Esophagus squamous epithelium (tissue), 5 donors: ENCODE results near the gene MSL1. TPM values are rescaled to one million over a fixed set of nuclear protein-coding genes. Genes with fewer than 3 reads are reported as not detected.

Source experiments
- DNase-seq: peaks from one replicate; lab custom pipeline; 2025; lab: John Stamatoyannopoulos, UW
- H3K27ac ChIP-seq, 4 donors: fragments of 200-600 bp; sonication (generic); one replicate each; pipeline ENCODE4 v1.5.1; 2016 to 2019; ENCODE audit warnings: mild to moderate bottlenecking in 1 of 4
- H3K27me3 ChIP-seq, 4 donors: fragments of 200-600 bp; sonication (generic); 1 replicate in 3 of 4; 2 replicates in 1 of 4; pipeline versions ENCODE4 v1.5.1 to v1.6.0; 2017 to 2021; ENCODE audit warnings: antibody characterized with exemption in 1 of 4
- H3K36me3 ChIP-seq, 3 donors: fragments of 200-600 bp; sonication (generic); one replicate each; pipeline ENCODE4 v1.5.1; 2016 to 2019
- H3K4me1 ChIP-seq, 3 donors: fragments of 200-600 bp; sonication (generic); one replicate each; pipeline ENCODE4 v1.5.1; 2017 to 2019
- H3K4me3 ChIP-seq, 4 donors: fragments of 200-600 bp; sonication (generic); 1 replicate in 3 of 4; 2 replicates in 1 of 4; pipeline ENCODE4 v1.5.1; 2016 to 2019; ENCODE audit warnings: mild to moderate bottlenecking in 2 of 4, moderate library complexity in 1 of 4
- H3K9me3 ChIP-seq, 3 donors: fragments of 200-600 bp; sonication (generic); one replicate each; pipeline ENCODE4 v1.5.1; 2016 to 2019
- POLR2A ChIP-seq, 4 donors: fragments of 450-650 bp; IDR thresholded peaks; one replicate each; pipeline ENCODE4 v1.6.1; 2017; ENCODE audit warnings: antibody characterized with exemption in 4 of 4, mild to moderate bottlenecking in 4 of 4, moderate library complexity in 3 of 4
- whole genome bisulfite sequencing, 2 donors: methylation state at CpG; one replicate each; pipeline ENCODE4 v1.1.5; 2018; 5-methylcytosine and 5-hydroxymethylcytosine counted together
- intact Hi-C: fragments of 100-400 bp; cut with DNase I; formaldehyde crosslinking; loops from one replicate; pipeline ENCODE4 v1.15.0; 2022
- total RNA-seq, 4 donors: library from RNA; depleted of rRNA; stranded (reverse); fragments of >200 nt; gene quantifications; one replicate each; pipeline ENCODE4 v1.1.0, GENCODE V29; 2016
- TF ChIP-seq, protein P1 (sequence below), 6 experiments: fragments of 450-650 bp in 4 of 6; fragments of 200-600 bp in 2 of 6; sonication (generic) in 2 of 6; IDR thresholded peaks; one replicate each; pipeline ENCODE4 v1.5.1; 2016 to 2019; ENCODE audit warnings: antibody characterized with exemption in 6 of 6, mild to moderate bottlenecking in 4 of 6, moderate library complexity in 4 of 6
- donor health status: DM: yes; HTN: yes; CAD: no.

MSL1 gene, protein sequence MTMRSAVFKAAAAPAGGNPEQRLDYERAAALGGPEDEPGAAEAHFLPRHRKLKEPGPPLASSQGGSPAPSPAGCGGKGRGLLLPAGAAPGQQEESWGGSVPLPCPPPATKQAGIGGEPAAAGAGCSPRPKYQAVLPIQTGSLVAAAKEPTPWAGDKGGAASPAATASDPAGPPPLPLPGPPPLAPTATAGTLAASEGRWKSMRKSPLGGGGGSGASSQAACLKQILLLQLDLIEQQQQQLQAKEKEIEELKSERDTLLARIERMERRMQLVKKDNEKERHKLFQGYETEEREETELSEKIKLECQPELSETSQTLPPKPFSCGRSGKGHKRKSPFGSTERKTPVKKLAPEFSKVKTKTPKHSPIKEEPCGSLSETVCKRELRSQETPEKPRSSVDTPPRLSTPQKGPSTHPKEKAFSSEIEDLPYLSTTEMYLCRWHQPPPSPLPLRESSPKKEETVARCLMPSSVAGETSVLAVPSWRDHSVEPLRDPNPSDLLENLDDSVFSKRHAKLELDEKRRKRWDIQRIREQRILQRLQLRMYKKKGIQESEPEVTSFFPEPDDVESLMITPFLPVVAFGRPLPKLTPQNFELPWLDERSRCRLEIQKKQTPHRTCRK
- total RNA-seq, result 10 to 100 TPM; 41.5 to 59.9 (median 51.5) TPM

DNA sequence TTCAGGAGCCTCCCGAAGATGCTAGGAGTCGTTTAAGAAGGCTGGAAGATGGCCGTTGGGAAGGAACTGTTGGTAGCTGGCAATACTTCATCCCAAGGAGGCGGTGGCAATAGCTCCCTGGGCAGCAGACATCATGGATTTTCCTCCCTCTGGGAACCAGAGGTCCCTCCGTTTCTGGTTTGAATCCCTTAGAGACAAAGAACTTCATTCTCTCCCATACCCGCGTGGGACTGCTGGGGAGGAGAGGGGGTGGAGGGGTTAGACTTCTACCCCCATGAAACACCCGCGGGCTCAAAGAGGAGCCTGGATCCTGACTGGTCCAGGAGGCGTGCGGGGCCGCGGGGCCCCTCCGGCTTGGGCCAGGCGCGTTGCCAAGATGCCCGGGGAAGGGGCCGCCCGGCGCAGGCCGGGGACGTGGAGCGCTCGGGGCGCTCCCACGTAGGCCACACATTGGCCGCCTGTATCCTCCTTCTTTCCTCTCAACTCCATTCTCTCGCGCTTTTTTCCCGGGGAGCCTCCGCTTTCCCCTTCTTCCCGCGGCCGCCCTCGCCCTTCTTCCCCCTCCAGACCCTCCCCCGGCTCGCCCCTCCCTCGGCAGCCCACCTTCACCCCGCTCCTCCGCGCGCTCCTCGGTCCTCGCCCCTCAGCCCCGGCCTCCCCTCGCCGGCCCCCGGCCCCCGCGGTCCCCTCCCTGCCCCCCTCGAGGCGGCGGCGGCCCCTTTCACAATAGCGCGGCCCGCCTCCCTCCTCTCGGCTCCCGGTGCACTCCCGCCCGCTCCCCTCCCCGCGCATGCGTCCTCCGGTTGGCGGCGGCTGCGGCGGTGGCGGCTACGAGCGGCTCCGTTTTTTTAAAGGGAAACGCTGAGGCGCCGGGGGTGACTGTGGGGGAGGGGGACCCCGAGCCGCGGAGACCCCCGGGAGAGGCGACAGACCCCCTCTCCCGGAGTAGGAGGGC is at the start of gene MSL1:
TSS of gene MSL1 (plus strand) at position 791 of the 955 bp plus-strand sequence. CDS start 642 bp downstream, outside the sequence.
- intact Hi-C loops, result no loop called here
- H3K4me3 ChIP-seq, result peak within 1 kb of the TSS; percentile 76 to 96 (median 86)
- no peak for DNase-seq
- peak within 1 kb of the TSS; percentile 94 to 100 (median 98) for H3K27ac ChIP-seq
- peaks cover 7 to 49% (median 19%) of the 10 kb centered on the region in 3 donors for H3K4me1 ChIP-seq
- H3K27me3 ChIP-seq, result no peaks in the 10 kb centered on the region
- TF ChIP-seq POLR2A (IDR thresholded peaks at IDR 0.05), result peak in 2 of 4 donors; percentile 50 to 80
- TF ChIP-seq, protein P1, sequence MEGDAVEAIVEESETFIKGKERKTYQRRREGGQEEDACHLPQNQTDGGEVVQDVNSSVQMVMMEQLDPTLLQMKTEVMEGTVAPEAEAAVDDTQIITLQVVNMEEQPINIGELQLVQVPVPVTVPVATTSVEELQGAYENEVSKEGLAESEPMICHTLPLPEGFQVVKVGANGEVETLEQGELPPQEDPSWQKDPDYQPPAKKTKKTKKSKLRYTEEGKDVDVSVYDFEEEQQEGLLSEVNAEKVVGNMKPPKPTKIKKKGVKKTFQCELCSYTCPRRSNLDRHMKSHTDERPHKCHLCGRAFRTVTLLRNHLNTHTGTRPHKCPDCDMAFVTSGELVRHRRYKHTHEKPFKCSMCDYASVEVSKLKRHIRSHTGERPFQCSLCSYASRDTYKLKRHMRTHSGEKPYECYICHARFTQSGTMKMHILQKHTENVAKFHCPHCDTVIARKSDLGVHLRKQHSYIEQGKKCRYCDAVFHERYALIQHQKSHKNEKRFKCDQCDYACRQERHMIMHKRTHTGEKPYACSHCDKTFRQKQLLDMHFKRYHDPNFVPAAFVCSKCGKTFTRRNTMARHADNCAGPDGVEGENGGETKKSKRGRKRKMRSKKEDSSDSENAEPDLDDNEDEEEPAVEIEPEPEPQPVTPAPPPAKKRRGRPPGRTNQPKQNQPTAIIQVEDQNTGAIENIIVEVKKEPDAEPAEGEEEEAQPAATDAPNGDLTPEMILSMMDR (IDR thresholded peaks at IDR 0.05), result no peak
- 1 to 2% methylated on average over 34 to 49 of the region's 82 CpGs for WGBS, 2 donors
- H3K9me3 ChIP-seq, result no peaks in the 10 kb centered on the region
- peaks cover 3 to 12% (median 4%) of the 10 kb centered on the region in 3 donors for H3K36me3 ChIP-seq

DNA sequence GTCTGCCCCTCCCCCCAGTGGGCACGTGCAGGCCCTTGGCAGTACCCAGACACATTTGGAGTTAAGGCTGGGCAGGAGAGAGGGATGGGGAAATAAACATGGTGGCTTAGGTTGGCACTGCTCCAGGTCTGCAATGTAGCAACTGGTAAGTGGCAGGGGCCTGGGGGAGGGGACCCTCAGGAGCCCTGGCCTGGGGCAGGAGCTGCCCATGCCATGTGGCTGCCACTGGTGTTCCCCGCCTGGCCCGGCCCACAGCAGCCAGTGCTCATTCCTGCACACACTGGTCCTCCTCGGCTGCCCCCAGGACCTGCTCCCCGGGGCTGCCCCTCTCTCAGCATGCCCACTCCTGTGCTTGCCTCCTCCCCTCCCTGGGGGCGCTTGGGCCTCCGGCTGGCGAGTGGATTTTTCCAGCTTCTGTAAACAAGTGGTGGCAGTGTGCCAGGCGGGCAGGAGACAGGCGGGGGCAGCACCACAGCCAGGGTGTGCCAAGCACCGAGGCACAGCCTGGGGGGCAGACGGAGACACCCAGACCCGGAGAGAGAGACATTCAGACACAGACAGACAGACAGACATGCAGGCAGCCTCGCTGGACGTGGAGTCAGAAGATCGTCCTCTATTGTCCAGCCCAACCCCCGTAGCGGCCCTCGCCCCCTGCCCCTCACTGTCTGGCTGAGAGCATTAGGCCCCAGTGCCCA is 49.6 kb upstream of the MSL1 start:
- intact Hi-C loops, result no loop called here
- H3K4me3 ChIP-seq, result peak overlapping the region in 3 of 4 donors; percentile 11 to 46 (median 34)

DNA sequence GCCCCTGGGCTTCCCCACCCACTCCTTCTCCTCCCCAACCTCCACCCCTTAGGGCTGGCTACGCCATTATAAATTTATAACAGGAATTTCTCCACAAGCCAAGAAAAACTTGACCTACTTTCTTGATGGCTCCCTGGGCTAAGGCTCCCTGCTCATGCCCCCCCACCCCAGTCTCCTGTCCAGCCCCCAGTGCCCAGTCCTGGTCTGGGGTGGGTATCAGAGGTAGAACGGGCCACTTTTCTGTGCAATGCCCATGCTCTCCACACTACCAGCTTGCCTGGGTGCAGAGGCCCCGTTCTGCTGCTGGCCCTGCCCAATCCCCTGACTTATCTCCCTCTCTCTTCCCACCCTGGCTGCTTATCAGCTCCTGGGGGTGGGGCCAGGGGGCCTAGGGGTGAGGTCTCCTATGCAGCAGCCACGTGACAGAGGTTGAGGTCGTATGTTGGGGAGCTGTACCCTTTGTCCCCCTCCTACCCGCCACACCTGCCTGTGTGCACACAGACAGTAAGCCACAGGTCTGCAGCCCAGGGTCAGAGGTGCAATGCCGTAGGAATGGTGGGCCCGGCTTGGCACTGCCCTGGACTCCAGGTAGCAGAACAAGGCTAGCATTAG is 48.9 kb upstream of the MSL1 start:
- Histone ChIP-seq H3K4me3 (peak overlapping the region in 3 of 4 donors; percentile 11 to 46 (median 34)), H3K27me3 (no peaks in the 10 kb centered on the region), H3K36me3 (peaks cover 0 to 32% (median 0%) of the 10 kb centered on the region in 3 donors), H3K9me3 (no peaks in the 10 kb centered on the region), H3K27ac (peak overlapping the region; percentile 80 to 93 (median 90)), H3K4me1 (peaks cover 78 to 99% (median 80%) of the 10 kb centered on the region in 3 donors)
- WGBS, 2 donors, result 24 to 36% methylated on average over 2 to 3 of the region's 8 CpGs
- DNase-seq, result no peak
- TF ChIP-seq POLR2A (IDR thresholded peaks at IDR 0.05), result no peak
- TF ChIP-seq, protein P1 (IDR thresholded peaks at IDR 0.05), result no peak
- intact Hi-C loops, result no loop called here

More for the DNA sequence above, 49.6 kb upstream of the MSL1 start:
- Histone ChIP-seq H3K4me1 (peaks cover 80 to 100% (median 81%) of the 10 kb centered on the region in 3 donors), H3K9me3 (no peaks in the 10 kb centered on the region), H3K27ac (peak overlapping the region; percentile 80 to 93 (median 90)), H3K36me3 (peaks cover 0 to 26% (median 0%) of the 10 kb centered on the region in 3 donors), H3K27me3 (no peaks in the 10 kb centered on the region)
- peak in 1 of 4 donors; percentile 14 for TF ChIP-seq POLR2A (IDR thresholded peaks at IDR 0.05)
- TF ChIP-seq, protein P1 (IDR thresholded peaks at IDR 0.05), result no peak
- no peak for DNase-seq
- 9 to 12% methylated on average over 3 to 9 of the region's 19 CpGs for WGBS, 2 donors

DNA sequence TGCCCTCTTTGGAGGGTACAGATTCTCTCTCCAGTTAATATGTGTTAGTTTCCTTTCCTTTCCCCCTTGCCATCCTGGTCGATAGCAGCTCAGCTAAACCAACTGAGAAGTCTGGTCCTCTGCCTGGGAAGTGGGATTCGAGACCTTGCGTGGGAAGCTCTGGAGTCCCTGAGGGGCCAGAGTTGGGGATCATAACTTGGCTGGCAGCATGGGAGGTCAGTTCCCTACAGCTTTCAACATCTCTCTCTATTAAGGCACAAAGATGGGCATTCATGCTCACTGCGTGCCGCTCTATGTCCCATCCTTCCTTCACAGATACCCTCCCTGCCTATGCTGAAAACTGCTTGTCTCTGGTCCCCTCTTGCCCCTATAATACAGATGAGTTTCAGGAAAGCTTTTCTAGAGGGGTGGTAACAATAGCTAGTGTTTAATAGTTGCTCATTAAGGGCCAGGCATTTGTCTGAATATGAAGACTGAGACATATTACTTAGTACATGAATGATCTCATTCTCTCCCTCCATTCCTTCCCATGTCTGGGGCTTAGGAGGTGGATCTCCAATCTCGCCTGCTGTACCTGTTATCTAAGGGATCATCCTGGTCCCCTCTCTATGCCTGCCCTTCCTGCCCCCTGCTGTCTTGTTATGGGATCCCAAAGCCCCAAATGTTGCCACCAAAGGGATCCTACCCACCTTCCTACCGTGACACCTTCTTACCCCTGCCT is 48.2 kb upstream of the MSL1 start:
- WGBS, 2 donors, result 73 to 75% methylated on average over 7 of the region's 7 CpGs
- no peak for TF ChIP-seq POLR2A (IDR thresholded peaks at IDR 0.05)
- TF ChIP-seq, protein P1 (IDR thresholded peaks at IDR 0.05), result no peak
- H3K4me1 ChIP-seq, result peaks cover 72 to 95% (median 74%) of the 10 kb centered on the region in 3 donors
- no peak for DNase-seq
- H3K36me3 ChIP-seq, result peaks cover 0 to 38% (median 0%) of the 10 kb centered on the region in 3 donors
- H3K9me3 ChIP-seq, result no peaks in the 10 kb centered on the region
- H3K27ac ChIP-seq, result peak overlapping the region; percentile 80 to 93 (median 90)
- H3K4me3 ChIP-seq, result no peak overlapping the region
- intact Hi-C loops, result no loop called here
- H3K27me3 ChIP-seq, result no peaks in the 10 kb centered on the region
